ENCODE measurements around the gene ABHD17C.

GRCh38 chr15:80662757-80663553 lies 32.2 kb upstream of the ABHD17C start:
- TF ChIP-seq CTCF (IDR thresholded peaks at IDR 0.05) (no peak), POLR2A (IDR thresholded peaks at IDR 0.05) (no peak), POLR2AphosphoS5 (IDR thresholded peaks at IDR 0.05; ENCODE audit: insufficient read depth in 1 of 2, low read depth in 1 of 2) (peak in 1 of 2 donors; percentile 74)

All from vagina (tissue), 2 donors.